ENCODE results near the gene APBA3.

APBA3 gene, protein sequence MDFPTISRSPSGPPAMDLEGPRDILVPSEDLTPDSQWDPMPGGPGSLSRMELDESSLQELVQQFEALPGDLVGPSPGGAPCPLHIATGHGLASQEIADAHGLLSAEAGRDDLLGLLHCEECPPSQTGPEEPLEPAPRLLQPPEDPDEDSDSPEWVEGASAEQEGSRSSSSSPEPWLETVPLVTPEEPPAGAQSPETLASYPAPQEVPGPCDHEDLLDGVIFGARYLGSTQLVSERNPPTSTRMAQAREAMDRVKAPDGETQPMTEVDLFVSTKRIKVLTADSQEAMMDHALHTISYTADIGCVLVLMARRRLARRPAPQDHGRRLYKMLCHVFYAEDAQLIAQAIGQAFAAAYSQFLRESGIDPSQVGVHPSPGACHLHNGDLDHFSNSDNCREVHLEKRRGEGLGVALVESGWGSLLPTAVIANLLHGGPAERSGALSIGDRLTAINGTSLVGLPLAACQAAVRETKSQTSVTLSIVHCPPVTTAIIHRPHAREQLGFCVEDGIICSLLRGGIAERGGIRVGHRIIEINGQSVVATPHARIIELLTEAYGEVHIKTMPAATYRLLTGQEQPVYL

DNA sequence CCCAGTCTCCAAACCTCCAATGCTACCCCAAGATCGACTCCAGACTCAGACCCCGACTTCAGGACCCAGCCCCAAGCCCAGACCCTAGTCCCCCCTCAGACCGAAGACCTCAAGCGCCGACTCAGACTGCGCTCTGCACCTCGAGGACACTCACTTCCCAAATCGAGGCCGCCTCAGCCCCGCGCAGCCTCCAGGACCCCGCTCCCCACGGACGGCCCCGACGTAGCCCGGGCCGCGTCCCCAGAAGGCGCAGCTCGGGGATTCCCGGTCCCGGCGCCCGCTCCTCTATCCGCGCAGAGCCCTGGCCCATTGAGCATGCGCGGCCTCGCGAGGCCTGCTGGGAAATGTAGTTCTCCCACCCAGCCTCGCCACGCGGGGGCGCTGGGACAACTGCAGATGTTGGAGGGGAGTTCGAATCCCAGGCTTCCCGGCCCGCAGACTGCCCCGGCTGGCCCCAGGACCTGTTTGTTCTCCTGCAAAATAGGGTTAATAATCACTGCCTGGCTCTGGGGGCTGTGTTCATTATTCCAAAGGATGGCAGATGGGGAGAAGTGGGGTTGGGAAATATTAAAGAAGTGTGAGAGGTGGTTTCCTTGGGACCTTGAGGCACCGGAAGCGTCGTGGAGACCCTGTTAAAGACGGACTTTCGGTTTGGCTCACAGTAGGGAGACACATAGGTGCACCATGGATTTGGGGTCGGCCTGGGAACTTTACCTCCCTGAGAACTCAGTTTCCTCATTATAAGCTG, at the start of gene APBA3:
TSS of gene APBA3 (minus strand) at position 311 of the 748 bp plus-strand sequence. CDS start 1,428 bp downstream, outside the sequence.
- DNase-seq = peak; percentile 93 to 94

DNA sequence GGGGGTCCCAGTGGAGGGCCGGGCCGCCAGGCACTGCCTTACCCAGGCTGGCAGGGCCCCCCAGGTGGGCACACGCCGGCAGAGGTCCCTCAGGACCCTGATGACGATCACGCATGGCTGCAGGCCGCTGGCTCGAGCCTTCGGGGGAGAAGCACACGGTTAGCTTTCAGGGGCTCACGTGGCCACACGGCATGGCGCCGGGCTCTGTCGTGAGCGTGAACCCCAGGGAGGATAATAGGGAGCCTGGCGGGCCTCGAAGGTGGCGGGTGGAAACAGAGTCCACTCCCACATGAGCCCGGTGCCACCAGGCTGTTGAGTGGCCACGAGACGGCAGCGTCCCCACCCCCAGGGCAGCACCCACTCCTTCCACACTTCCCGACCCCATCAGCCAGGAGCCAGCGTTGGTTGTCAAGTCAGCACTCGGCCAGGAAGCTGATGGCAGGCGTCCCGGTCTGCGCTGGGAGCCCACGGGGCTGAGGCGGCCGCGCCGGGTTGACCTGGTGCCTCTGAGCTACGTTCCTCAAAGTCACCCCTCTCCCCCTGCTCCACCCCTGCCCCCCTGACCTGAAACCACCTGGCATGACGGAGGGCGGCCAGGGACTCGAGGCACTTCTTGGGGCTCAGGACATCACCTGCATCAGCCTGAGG, 49.3 kb upstream of the APBA3 start:
- DNase-seq = no peak

DNA sequence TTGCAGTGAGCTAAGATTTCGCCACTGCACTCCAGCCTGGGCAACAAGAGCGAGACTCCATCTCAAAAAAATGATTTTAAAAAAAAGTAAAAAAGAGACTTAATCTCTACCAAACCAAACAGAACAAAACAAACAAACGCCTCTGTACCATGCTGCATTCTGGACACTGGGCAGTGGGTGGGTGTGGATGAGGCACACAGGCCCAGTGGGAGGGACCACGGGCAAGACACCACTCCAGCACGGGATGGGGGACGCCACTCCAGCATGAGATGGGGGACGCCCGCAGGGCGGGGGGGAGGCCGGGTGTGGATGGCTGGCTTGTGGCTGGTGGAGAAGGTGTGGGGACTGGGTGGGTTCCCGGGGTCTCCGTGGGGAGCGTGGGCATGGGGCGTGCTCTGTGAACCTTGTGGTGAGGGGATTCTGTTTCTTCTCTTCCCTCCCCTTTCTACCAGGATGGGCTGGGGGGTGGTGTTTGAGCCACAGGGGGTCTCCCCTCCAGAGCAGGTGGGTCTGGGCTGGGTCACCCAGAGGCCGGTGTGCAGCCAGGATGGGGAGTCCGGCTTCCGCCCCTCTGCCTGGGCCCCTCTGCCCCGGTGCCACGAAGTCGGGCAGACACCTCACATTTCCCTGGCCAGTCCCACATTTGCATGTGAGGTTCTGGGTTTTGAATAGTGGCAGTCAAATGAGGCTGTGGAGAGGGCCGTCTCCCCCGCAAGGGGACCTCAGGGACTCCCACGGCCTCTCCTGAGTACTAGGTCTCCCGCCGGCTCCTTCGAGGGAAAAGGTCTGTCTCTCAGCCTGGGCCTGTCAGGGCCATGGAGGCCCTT, 48.6 kb upstream of the APBA3 start:
- DNase-seq = no peak

DNA sequence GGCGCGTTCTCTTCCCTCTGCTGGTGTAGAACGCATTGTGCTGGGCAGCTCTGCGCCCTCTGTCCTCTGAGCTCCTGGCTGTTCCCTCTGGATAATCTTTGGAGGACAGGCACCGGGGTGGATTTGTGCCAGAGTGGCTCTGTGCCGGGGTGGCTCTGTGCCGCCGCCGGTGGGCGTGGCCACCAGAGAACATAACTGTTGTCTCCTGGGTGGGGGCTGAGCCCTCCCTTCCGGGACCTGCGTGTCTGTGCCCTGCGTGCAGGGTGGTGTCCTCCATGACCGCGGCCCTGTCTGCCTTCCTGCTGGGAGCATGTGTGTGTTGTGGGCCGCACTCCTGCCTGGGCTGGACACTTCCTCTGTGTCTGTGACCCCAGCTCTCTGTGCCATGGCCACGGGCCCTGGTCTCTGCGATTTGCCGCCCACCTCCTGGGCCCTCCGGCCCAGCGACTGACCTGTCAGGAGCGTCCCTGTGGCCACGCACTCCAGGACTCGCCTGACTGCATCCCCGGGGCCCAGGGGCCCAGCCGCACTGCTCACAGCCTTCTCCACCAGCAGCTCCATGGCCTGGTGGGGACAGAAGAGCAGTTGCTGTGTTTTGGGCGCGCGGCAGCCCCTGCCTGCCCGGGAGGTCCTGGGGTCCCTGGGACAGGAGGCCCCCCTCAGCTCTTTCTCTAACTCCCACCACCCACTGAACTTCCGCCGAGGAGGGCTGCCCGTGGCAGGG, 47.1 kb upstream of the APBA3 start:
- no peak for DNase-seq

DNA sequence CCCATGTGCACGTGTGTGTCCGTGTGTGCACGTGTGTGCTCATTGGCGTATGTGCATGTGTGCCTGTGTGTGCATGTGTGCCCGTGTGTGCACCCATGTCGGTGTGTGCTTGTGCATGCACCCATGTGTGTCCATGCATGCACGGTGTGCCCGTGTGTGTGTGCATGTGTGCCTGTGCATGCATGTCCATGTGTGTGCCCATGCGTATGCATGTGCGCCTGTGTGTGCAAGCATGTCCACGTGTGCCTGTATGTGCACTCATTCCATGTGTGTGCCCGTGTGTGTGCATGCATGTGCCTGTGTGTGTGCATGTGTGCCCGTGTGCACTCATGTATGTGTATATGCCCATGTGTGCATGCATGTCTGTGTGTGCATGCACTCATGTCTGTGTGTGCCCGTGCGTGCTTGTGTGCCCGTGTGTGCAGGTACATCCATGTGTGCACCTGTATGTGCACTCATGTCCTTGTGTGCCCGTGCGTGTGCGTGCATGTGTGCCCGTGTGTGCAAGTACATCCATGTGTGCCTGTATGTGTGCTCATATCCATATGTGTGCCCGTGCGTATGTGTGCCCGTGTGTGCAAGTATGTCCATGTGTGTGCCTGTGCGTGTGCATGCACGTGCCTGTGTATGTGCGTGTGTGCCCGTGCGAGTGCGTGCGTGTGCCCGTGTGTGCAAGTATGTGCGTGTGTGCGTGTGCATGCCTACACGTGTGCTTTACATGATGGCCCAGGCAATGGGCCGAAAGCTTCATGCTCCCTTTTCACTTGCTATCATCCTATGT, 46.3 kb upstream of the APBA3 start:
- DNase-seq = no peak

DNA sequence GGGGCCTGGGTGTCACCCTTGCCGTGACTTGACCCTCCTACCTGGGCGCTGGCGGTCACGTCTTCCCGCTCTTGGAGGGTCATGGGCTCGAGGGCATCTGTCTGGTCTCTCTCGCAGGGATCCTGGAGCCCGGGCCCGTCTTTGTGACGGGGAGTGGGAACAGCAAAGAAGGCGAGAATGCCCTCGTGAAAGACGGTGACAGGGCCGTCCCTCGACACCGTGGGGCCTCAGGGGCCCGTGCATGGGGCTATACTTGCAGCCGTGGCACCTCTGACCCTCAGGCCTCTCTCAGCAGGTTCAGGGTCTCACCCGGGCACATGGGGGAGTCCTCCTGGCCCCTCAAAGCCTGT, 45.6 kb upstream of the APBA3 start:
- no peak for DNase-seq

DNA sequence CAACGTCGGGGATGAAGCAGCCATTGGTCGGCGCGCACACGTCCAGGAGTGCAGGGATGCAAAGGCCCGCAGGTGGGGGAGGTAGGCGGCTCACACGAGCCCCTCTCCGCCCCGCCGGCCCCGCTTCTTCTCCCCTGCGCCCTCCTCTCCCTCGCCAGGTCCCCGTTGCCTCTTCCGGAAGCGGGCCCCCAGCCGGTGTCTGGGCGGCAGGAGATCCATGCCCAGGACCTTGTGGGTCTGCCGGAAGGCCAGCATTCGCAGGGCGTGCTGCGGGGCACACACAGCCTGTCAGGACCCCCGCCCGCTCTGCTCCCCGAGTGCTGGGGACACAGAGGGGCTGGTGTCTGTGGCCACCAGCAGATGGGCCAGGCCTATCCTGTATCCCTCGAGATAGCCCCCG, 44.4 kb upstream of the APBA3 start:
- no peak for DNase-seq

DNA sequence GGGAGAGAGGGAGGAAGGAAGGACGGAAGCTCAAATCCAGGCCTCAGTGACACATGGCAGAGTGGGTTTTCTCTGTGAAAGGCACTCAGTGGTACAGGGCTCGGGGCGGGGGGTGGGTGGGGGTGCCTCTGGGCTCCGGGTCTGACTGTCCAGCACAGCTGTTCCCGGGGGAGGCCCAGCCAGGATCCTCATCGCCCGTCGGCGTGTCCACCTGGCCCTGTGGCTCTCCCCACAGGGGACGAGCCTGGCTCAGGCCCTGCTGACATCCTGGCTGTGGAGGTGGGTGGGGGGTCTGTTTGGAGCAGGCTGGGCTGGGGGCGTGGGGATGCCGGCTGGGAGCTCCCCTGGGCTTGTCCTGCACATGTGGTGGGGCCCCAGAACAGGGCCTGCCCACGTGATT, 42.9 kb upstream of the APBA3 start:
- DNase-seq = no peak

DNA sequence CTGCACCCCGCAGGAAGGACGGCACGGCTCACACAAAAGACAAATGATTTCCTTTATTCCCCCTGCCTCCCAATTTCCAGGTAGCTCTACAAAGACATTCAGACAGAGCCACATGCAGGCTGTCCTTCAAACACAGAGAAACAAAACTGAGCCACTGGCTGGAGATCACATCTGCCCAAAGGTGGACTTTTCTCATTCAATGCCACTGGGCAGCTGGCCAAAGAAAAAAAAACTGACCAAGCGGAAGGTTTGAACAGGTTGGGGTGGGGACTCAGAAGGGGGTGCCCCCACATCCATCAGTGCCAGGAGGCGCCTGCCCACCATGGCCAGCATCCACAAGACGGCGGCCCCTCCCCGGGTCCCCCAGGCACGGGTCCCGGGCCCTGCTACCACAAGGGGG, 42.5 kb upstream of the APBA3 start:
- DNase-seq = no peak

DNA sequence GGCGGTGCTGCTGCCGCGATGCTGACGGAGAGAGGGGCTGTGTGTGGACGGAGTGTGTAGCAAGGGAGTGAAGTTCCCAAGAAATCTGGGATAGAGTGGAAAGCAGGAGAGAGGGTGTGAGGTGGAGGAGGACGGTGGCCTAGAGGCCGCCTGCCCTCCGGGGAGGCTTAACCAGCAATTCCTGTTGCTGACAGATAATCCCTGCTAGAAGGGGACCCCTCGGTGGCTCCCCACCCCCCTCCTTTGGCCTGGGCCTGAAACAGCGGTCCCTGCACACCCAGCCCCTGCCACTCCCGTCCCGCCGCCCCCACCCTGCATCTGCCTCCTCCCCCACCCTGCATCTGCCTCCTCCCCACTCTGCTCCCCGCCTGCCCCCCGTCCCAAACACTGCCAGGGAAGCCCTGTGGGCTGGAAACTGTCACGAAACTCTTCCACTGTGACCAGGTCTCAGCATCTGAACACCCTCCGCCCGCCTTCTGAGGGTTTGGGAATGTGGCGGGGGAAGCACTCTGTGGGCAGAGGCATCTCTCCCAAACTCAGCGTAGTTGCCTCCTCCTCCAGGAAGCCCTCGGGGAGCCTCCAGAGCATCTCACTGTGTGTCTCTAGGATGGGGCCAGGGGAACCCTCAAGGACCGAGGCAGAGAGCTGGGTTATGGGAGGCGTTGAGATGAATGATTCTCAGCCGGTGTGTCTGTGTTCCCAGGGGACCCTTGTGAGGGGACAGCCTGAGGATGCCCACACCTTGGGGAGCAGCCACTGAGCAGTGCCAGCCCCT, 41.8 kb upstream of the APBA3 start:
- DNase-seq = no peak

DNA sequence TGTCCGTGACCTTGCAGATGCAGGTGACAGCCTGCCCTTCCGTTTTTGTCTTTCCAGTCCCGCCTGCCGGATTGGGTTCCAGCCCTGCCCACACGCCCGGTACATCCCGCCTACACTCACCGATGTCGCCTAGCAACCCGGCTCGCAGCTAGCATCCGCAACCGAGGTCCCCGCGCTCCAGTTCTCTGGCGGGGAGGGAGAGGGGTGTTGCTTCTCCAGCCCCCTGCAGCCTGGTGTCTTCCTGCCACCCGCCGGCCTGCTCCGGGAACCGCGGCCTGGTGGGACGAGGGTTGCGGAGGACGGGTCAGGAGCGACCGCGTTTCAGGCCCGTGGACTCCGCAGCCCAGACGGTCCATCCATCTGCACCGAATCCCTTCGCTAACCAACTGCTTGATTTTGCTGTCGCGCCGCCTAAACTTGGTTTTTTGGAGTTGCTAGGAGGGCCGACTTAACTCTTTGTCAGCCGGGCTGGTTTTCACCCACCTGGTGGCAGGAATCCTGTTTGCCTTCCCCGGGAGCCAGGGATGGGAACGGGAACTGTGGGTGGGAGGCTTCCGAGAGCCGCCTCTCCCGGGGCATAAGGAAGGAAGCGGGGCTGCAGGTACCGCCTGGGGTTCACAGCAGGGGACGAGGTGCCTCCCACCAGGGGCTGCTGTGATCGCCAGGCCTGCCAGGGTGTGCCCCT, 40.1 kb upstream of the APBA3 start:
- peak; percentile 55 to 59 for DNase-seq

DNA sequence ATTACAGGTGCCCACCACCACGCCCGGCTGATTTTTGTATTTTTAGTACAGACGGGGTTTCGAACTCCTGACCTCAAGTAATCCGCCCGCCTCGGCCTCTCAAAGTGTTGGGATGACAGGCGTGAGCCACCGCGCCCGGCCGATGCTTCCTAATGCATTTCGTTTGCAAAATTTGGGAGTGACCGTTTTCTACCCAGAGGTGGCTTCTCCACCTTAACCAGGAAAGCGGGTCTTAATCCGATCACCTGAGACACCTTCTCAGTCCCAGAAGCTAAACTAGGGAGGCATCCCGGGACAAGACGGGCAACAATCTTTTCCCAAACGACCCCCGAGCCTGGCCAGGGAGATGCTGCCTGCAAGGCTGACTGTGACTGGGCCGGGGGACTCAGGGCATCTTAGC, 39.5 kb upstream of the APBA3 start:
- DNase-seq = no peak

DNA sequence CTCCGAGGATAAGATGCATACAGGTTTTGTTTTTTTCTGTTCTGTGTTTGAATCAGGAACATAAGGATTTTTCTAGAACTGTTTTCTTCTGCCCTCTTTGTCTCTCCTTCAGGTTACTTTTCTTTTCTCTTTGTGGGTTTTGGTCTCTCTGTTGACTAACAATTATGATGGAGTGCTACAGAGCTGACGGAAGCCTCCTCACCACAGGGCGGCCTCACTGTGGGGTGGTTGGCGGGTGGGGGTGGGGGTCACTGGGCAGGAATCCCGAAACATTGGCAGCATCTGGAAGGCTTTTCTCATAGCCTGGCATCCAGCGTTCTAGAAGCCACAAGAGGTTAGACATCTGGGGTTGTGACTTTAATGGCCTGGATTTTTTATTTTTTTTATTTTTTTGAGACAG, 36.6 kb upstream of the APBA3 start:
- no peak for DNase-seq

DNA sequence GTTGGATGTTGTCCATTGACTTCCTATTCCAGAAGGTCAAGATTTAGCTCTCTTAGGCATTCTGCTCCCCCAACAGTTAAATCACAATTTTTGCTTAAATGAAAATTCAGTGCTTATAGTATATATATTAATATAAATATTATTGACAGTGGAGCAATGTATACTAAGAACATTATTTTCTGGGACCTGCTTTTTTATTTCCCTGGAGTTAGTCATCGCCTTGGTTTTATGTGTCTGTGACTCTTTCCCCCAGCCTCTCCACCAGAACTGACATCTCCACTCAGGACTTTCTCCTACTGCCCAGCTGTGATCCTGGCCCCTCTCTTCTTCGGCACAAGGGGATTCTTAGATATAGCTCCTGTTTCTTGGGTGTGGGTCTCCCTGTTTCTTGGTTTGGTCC, 34.9 kb upstream of the APBA3 start:
- DNase-seq = no peak

DNA sequence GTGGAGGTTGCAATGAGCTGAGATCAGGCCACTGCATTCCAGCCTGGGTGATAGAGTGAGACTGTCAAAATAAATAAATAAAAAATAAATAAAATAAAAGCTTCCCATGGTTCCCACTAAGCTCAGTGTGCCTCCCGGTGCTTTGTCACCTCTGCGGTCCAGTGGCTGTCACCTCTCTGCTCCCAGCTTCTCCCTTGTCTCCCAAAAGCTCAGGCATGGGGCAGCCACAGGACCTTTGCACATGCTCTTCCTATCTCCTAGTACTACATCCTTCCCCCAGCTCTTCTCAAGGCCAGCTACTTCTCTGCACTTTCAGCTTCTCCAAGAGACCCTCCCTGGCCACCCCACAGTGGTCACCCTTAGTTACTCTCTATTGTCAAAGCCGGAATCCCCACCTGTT, 32.3 kb upstream of the APBA3 start:
- no peak for DNase-seq

DNA sequence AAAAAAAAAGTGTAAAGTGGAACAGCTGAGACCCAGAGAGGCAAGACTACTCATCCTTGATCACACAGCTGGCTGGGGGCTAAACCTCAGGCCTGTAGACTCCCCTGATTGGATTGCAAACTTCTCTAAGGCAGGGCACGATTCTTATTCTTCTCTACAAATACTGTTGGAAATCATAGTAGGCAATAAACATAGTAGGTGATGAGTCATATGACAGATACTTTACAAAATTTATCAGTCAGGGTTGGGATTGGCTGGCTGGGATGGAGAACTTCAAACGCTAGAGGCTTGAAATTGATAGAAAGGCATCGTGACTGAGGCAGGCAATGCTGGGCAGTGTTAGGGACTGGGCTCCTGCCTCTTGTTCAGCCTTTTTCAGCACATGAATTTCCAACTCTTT, 30.6 kb upstream of the APBA3 start:
- DNase-seq = no peak

DNA sequence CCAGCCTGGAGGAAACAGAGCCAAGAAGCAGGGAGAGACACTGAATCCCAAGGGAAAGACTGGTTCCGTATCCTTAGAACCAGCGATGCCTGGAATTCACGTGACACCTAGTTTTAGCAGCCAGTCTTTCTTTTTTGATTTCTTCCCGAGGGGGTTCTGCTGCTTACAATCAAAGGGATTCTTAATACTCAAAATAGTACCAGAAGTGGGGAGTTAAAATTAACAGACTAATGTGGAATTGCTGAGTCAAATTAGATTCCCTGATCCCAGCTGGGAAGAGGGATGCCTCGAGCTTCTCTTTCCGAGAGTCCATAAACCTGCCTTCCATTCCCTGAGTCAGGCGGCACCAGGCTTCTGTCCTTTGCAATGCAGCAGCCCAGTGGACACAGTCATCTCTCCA, 29.4 kb upstream of the APBA3 start:
- no peak for DNase-seq

DNA sequence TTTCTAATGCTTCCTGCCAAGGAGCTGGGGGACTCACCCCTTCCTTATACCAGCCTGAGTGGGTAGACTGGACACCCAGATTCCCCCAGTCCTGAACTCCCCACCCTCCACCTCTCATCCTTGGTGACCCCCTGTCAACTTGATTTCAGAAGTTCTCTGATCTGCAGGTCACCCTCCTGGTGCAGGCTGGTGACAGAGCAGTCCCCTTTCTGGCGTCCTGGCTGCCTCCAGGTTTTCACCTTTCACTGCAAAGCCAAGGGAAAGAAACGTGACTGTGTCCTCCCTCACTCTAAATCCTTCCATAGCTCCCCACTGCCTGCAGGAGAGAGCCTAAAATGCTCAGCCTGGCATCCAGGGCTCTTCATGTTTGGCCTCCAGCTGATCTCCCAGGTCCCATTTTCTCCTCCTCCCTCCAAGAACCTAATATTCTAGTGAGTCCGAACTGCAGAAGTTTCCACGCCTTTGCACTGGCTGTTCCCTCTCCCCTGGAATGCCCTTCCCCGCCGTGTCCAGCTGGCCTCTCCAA, 28.8 kb upstream of the APBA3 start:
- DNase-seq = no peak

DNA sequence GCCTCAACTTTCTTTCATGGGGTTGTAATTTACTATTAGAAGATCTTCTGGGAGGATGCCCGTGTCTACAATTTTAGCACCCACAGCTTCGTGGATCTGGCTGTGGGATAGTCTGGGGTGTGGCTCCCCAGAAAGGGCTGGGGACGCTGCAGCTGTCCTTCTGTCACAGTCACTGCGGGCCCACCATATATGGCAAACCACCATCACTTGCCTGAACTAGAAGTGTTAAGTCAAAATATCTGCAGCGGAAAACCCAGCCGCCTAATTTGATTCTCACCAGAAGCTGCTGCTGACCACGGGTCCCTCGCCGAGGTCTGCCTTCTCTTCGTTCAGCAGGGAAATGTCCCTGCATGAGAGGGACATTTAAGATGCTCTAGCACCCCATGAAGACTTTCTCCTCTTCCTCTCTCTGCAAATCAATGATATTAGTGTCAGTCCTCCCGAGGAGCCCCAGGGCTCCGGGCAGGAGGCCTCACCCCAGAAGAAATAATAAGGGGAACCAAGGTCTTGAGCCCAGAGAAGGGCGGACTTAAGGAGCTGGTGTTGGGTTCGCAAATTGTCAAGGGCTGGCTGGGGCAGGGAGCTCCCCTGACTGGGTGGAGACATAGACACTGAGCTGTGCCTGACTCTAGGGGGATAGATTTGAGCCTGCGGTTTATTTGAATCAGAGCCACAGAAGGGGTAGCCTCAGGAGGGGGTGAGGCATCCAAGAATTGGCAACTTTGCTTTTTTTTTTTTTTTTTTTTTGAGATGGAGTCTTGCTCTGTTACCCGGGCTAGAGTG, 27.7 kb upstream of the APBA3 start:
- DNase-seq = no peak

All from activated CD4-positive, alpha-beta T cell treated with anti-CD3 and anti-CD28 coated beads, Interleukin-2, amount 50 U/mL, for 4 hours (primary cell).